ENCODE measurements around the gene FBRSL1. TPM values are rescaled to one million over a fixed set of nuclear protein-coding genes. Genes with fewer than 3 reads are reported as not detected.

FBRSL1 gene
- total and polyA plus RNA-seq, 9 of the 15 experiments (the other 6 are each of a cell fraction or from before 2014, with no cell fraction given) = 0.24 to 129 (median 7.3) TPM

- TF ChIP-seq ZBTB7A (IDR thresholded peaks at IDR 0.05; ENCODE audit: borderline replicate concordance, control insufficient read depth, low read depth, low read length) (0 out of 2 replicates have a peak, but pooled peaks have one; percentile 20), ETV6 (IDR thresholded peaks at IDR 0.05; ENCODE audit: borderline replicate concordance in 1 of 2, low read depth in 2 of 2, low read length in 1 of 2) (no peak), ETV6 (CRISPR knock-in tag; IDR thresholded peaks at IDR 0.05; ENCODE audit: borderline replicate concordance) (no peak), VEZF1 (CRISPR knock-in tag; IDR thresholded peaks at IDR 0.05) (no peak)
These were observed 11.1 kb upstream of the FBRSL1 start (continued) for GRCh38 chr12:132478845-132479244.

GRCh38 chr12:132479291-132479690 is 10.7 kb upstream of the FBRSL1 start:
- Histone ChIP-seq H3K9me1 (ENCODE audit: control insufficient read depth, insufficient read depth, low read length) (no peaks in the 10 kb centered on the region), H3K4me3 (no peak overlapping the region), H2AFZ (ENCODE audit: low read depth, low read length) (no peak overlapping the region), H3K9me3 (replicated peaks; ENCODE audit: control insufficient read depth, insufficient read depth, low read depth, low read length) (peaks cover 2% of the 10 kb centered on the region; the same call in 1 of the 2 replicates), H3K27ac (ENCODE audit: extremely low read depth, low read depth, low read length) (no peak overlapping the region), H3K4me1 (replicated peaks in 1 of 2; ENCODE audit: control insufficient read depth in 2 of 2, insufficient read depth in 2 of 2, low read length in 2 of 2) (peaks cover 0 to 69% of the 10 kb centered on the region in 2 experiments; a peak in 3 of 5 replicates), H3K79me2 (ENCODE audit: control insufficient read depth, insufficient read depth, low read length) (no peaks in the 10 kb centered on the region), H4K20me1 (replicated peaks; ENCODE audit: control insufficient read depth, insufficient read depth, low read length) (peaks cover 20% of the 10 kb centered on the region; the same call in 1 of the 2 replicates), H3K36me3 (ENCODE audit: control insufficient read depth, insufficient read depth, low read length) (no peaks in the 10 kb centered on the region), H3K4me2 (ENCODE audit: insufficient read depth, low read length) (no peak overlapping the region), H3K27me3 (ENCODE audit: control insufficient read depth in 2 of 2, insufficient read depth in 2 of 2, low read length in 2 of 2) (peaks cover 47 to 57% of the 10 kb centered on the region in 2 experiments), H3K9ac (ENCODE audit: insufficient read depth in 1 of 2, low read depth in 2 of 2, low read length in 2 of 2) (peak overlapping the region in 1 of 2 experiments; percentile 26; a peak in 1 of 4 replicates)
- intact Hi-C loops (cut with micrococcal nuclease) = loop anchor here (5.0 kb wide), 1 partner anchor 43 kb away; no protein-coding TSS in a partner anchor
- FAIRE-seq = no peak
- peak; percentile 7; the same call in 2 of the 3 replicates for ATAC-seq
- ChIA-PET POLR2A (interaction anchor here (0.6 to 0.7 kb wide), 2 partner anchors 104 to 112 kb away, joined by 3 to 4 read pairs; no protein-coding TSS in a partner anchor), CTCF (ENCODE audit: low intra/inter-chr PET ratio) (no interaction called here)
- BruUV-seq (replicated peaks) = no TSS peak
- DNase-seq (ENCODE audit: extremely low read depth in 1 of 4, low spot score in 3 of 4) = no peak
- in situ Hi-C loops (cut with MboI) = no loop called here
- TF ChIP-seq KHSRP (IDR thresholded peaks at IDR 0.05) = no peak
- TF ChIP-seq ZNF586 (CRISPR knock-in tag; conservative IDR thresholded peaks at IDR 0.05) = no peak
- no peak for TF ChIP-seq POLR2AphosphoS5 (IDR thresholded peaks at IDR 0.05; ENCODE audit: control insufficient read depth, insufficient read depth, low read depth, low read length)
- no peak for TF ChIP-seq HNRNPLL (IDR thresholded peaks at IDR 0.05; ENCODE audit: low read depth, low read length, poor library complexity, severe bottlenecking)
- TF ChIP-seq NCOA4 (IDR thresholded peaks at IDR 0.05; ENCODE audit: partially characterized antibody) = no peak
- TF ChIP-seq CC2D1A (IDR thresholded peaks at IDR 0.05) = no peak
- WGBS (ENCODE audit: insufficient coverage, low coverage, missing lambda C conversion rate) = 7% methylated on average over 11 of the region's 13 CpGs
